Eye (tissue), 1 donor: Measurements from ENCODE around the gene CCNJL.
"Not testable (repeated sequence)": the region's sequence is repeated elsewhere in the genome, so short reads cannot be mapped to it uniquely, and the experiment has no call there.

Experiments
- DNase-seq: peaks from one replicate; pipeline ENCODE4 v3.0.0-alpha.2; 2015

Gene CCNJL

DNA sequence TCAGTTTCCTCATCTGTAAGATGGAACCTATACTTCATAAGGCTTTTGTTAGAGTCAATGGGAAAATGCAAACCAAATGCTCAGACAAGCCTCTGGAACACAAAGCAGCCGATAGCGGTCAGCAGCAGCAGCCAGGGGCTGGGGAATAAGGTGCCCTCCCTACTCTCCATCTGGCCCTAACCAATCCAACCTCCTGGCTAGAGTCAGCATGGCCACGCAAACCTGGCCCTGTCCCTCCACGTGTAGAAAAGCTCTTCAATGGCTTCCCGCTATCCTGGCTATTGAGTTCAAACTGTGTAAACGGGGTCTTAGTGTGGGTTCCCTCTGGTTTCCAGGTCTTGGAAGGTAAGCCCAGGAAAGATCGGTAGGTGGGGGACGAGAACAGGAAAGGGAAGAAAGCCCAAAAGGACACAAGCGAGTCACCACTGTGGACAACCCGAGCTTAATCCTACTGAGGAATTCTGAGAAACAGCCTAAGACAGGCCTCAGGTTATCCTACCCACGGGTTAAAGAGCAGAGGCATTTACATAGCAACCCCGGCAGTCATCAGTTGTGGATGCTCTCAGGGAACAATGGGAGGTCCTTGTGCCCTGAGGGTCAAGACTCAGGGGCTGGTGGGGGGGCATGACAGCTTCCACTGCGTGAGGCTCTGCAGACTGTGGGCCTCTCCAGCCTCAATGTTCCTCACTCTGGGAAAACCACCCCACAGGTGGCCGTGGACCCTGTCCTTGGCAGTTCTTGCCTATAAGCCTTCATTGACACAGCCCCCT lies 52.2 kb downstream of the CCNJL start:
- peak; percentile 45 for DNase-seq

DNA sequence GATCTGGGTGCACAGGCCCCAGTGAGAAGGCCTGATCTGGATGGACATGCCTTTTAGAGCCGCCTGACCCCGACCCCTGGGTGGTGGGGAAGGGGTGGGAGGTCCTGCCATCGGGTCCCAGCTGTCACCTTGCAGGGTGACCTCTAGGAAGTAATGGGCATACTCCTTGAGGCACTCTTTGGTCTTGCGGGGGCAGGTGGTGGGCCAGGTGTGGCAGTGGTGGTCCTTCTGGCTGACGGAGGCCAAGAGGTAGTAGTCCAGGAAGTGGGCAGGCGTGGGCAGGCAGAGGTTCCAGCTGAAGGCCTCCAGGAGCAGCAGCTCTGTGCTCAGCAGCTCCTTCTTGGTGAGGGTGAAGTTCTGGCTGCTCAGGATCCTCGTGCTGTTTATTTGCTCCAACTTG lies 53.0 kb downstream of the CCNJL start:
- DNase-seq = no peak

DNA sequence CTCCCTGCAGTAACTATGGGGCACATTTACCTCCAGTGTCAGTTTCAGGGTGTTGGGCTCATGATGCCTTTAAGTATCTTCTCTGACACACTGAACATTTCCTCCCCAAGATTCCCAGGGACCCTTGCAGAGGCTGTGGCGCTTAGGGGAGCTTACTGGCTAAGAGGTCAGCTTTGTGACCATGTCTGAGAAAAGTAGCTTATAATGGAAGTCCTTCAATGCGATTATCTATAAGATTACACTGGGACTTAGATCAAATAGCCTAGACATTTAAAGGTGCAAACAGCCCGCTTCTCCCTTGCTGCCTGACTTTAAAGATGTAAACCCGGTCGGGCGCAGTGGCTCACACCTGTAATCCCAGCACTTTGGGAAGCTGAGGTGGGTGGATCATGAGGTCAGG lies 57.7 kb downstream of the CCNJL start:
- no peak for DNase-seq

DNA sequence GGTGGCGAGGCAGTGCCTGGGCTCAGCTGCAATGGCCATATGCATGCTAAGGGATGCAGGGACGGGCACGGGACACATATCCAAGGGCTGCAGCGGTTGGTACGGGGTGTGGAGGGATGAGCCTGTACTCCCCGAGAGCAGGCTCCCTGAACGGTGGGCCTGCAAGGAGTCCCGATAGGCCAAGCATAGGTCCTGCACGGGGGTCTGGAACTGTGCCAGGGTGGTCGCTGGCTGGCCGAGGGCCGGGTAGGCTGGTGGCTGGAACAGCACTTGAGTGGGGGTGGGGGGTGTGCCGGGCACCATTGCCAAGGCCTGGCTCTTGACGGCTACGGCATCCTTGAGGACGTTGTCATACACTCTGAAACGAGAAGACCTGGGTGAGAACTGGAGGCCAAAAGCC lies 58.9 kb downstream of the CCNJL start:
- no peak for DNase-seq

DNA sequence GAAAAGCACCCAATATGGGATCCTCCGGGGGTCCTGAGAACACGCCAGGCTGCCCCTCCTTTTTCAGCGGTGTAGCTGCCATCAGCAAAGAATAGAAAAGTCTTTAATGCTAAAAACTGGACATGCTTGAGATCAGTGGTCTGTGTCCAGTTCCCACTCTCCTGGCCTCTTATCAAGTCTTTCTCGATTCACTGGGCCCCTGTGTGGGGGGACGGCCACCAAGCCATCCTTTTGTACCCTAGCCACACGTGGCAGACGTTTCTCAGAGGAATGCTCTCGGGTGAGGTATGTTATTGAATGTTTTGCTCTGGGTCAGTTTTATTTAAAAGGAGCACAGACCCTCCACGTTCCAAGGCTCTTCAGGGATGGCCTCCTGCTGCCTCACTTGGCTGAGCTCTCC lies 59.4 kb downstream of the CCNJL start:
- DNase-seq = no peak

DNA sequence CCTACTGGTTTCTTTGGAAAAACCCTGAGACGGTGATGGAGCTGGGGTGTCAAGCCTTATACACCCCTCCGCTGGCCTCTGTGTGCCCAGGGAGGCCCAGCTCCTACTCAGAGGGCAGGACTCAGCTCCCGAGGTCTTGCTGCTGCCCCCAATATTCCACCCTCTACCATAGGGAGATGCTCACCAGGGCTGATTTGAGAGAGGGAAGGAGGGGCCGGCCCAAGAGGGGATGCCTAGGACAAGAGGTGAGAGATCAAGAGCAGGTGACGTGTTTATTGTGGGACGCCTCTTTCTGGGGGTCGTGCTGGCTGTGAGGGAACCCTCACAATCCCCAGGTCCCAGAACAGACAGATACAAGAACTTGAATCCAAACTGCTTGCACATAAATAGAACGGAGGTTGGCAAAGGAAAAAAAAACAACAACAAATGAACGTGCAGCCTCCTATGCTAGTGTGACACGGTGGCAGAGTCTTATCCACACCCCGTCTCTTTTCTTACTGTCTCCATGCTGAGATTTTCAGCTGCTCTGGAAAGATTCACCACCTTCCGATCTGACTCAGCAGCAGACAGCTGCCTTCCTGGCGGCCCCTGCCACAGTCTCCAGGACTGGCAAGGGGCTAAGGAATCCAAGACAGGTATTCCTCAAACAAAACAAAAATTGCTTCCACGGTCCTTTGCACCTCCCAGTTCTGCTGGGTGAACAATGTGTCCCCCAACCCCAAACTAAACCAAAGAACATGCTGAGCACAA lies 60.8 kb downstream of the CCNJL start:
- no peak for DNase-seq

DNA sequence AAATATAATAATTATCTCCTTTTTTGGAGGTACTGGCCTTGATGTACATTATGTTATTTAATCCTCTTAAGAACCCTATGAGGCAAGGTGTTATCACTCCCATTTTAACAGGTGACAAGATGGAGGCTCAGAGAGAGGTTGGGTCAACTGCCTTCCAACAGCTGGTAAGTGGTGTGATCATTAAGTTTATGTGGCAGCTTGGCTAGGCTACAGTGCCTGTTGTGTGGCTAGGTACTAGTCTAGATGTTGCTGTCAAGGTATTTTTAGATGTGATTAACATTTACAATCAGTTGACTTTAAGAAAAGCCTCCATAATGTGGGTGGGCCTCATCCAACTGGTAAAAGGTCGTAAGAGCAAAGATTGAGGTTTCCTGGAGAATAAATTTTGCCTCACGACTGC lies 61.5 kb downstream of the CCNJL start:
- no peak for DNase-seq

DNA sequence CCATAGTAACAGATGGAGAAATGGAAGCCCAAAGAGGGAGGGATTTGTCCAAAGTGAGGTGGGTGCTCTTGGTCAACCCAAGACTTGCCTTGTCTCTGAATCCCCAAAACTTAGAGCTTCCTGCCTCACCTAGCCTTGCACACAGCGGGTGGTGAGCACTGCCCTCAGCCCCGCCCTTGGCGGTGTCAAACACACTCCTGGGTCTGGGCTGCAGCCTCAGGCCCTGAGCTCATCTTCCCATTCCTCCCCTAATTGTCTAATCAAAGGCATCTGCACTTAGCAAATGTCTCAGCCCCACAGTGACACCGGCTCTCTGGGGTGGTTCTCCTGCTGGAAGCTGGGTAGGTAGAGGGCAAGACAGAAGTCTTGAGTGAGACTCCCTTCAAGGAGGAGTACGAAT lies 62.1 kb downstream of the CCNJL start:
- DNase-seq = no peak

DNA sequence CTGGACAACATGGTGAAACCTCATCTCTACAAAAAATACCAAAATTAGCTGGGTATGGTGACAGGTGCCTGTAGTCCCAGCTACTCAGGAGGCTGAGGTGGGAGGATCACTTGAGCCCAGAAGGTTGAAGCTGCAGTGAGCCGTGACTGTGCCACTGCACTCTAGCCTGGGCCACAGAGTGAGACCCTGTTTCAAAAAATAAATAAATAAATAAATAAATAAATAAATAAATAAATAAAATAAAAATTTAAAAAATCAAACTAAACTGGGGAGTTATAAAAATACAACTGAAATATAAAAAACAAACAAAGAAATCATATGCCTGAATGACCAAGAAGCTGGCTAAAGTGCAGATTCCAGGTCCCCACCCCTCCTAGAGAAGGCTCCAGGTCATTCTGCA lies 62.8 kb downstream of the CCNJL start:
- not testable (repeated sequence) for DNase-seq

DNA sequence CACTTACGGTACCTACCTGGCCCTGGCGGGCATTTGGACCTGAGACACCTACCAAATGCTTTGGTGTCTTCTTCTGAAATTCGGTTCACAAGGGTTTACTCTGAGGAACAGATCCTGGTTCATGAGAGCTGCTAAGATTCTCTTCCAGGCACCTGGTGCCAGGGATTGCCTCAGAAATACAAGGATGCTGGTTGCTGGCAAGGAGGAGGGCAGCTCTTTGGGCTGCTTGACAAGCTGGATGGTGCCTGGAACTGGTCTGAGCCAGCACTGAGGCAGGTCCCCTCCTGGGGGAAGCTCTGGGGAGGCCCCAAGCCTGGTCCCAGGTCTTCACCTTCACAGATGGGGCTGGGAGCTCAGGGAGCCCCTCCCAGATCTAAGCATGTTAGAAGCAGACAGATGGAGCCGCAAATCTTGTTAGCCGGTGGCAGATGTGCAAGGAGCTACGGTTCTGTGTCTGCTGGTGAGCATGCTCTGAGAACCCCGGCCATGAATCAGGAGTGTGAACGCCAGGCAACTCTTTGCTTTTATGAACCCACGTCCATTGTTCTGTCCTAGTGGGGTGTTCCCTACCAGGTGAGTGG lies 66.8 kb downstream of the CCNJL start:
- DNase-seq = peak; percentile 45

DNA sequence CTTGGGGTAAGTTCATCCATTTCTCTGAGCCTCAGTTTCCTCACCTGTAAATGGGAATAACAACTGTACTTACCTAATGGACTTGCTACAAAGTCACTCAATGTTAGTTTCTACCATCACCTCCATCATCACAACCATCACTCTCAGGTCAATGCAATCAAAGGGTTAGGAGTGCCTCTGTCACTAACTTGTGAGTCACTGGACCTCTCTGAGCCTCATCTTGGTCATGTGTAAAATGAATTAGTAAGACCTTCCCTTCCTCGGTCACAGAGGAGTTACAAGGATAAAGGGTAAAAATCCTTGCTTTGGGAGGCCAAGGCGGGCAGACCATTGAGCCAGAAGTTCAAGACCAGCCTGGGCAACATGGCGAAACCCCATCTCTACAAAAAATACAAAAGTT lies 70.2 kb downstream of the CCNJL start:
- no peak for DNase-seq

DNA sequence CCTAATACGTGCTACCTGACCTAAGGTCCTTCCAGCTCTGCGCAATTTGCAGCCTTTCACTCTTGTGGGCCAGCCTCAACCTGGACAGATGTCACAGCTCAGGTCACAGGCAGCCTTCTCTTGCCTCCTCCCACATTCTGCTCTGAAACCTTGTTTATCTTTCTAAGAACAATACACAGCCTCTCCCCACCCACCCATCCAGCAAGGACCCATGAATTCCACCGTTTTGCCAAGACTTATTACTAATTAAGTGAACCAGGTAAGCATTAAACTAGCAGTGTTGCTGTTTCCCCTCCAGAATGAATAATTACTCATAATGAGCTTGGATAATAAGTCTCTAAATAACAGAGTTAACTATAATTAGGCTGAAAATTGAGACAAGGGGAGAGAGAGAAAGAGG lies 72.0 kb downstream of the CCNJL start:
- no peak for DNase-seq

DNA sequence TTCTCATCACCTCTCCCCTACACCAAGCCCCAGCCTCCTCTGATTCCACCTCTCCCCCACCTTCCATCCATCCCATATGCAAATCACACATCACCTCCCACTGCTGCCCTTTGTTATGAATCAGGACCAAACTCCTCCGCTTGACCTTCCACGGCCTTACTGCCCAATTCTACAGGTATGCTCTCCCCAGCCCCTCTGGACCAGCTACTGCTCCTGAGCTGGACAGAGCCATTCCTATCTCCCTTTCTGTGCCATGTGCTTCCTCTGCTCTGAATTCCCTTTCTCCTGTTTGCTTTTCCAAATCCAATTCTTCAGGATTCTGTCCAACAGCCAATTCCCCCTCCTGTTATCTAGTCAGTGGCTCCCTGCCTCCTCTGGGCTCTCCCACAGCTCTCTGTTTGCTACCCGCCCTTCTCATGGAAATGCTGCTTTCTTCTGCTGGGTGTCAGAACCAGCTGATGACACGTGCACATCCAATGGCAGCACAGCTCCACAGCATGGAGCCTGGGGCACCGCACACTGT lies 74.7 kb downstream of the CCNJL start:
- DNase-seq = no peak

DNA sequence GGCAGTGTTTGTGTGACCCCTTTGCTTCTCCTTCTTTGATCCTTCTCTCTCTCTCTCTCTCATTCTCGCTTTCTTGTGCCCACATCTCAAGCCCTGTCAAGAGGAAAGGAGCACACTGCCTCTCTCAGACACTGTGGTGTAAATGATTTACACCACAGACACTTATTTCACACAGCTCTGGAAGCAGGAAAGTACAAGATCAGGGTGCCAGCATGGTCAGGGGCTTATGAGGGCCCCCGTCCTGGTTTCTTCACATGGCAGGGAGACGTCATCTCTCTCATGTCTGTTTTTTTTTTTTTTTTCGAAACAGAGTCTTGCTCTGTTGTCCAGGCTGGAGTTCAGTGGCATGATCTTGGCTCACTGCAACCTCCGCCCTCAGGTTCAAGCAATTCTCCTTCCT lies 76.6 kb downstream of the CCNJL start:
- no peak for DNase-seq

DNA sequence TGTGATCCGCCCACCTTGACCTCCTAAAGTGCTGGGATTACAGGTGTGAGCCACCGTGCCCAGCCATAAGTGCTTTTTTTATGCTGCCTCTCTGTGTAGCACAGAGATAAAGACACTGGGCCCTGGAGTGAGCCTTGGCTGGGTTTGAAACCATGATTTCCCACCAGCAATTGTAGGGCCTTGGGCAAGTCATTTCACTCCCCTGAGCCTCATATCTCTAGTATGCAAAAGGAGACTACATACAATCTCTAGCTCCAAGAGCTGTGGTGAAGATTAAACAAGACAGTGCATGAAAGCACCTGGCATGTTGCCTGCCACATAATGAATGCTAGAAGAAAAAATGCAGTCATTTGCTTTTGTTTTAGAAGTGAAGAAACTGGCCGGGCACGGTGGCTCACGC lies 79.1 kb downstream of the CCNJL start:
- no peak for DNase-seq

DNA sequence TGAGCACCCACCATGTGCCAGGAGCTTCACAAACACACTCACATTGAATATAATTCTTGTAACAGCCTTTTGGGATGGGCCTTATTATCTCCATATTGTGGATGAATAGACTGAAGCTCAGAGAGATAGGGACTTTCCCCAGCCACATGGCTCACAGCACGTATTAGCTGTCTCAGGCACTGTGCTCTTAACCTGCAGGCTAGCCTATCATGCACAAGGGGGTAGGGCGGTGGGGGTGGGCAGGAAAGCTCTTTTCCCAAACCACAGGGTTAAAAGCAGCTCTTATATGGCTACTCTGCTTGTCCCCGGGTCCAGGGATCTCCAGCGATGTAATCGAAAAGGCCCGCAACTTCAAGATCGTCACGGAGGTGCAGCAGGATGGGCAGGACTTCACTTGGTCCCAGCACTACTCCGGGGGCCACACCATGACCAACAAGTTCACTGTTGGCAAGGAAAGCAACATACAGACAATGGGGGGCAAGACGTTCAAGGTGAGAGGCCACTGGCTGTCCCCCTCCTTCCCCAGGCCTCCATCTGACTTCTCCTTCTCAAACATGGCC lies 80.5 kb downstream of the CCNJL start:
- no peak for DNase-seq

DNA sequence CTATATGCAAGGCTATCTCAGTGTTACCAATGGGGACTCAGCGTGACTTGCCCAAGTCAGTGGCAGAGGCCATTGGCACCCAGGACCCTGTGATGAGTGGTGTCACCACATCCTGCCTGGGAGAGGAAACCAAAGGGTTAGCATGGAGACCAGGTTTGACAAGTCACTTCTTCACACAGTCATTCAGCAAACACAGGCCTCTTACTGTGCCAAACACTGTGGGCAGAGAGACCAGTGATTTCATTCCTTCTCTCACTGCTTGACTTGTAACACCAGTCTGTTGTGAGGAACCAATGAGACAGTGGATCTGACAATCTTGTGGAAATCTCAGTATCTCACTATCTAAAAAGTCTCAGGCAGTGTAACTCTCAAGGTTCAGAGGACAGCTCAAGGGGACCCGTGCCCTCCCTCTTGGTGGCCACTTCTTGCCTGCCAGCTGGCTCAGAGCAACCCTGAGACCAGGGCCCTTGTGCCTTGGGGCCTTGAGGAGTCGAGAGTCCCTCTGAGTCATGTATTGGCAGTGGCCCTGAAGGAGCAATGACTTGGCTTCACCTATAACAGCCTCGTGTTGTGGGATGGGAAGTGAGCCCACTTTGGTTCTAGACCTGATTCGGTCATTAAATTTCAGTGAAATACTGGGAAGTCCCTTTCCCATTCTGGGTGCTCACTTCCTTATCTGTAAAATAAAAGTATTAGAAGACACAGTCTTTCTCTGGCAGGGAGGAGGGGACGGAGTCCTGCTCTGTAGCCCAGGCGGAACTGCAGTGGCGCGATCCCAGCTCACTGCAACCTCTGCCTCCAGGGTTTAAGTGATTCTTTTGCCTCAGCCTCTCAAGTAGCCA lies 81.5 kb downstream of the CCNJL start:
- DNase-seq = no peak

DNA sequence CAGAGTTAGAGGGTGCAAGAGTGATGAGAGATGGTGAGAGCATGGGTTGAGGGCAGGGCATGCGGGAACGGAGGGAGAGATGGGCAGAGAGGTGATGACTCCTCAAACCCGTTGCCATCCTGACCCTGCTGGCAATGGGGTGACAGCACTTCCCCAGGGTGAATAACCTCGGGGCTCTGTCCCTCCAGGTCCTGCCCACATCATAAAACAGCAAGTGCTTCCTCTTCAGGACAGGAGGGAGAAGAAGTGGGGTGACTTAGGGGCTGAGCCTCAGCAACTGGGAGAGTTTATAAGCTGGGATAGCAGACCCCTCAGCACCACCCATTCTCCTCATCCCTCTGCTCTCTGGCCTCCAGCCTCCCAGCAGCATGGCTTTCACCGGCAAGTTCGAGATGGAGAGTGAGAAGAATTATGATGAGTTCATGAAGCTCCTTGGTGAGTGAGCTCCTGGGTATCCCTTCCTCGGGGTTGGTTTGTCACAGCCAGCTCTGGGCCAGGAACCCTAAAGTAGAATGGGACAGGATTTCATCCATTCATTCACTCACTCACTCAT lies 83.1 kb downstream of the CCNJL start, which contains the start of gene FABP6:
FABP6 (plus strand) TSS at position 317 of the 553 bp plus-strand sequence; CDS start at position 369, 52 bp downstream.
- DNase-seq = no peak

DNA sequence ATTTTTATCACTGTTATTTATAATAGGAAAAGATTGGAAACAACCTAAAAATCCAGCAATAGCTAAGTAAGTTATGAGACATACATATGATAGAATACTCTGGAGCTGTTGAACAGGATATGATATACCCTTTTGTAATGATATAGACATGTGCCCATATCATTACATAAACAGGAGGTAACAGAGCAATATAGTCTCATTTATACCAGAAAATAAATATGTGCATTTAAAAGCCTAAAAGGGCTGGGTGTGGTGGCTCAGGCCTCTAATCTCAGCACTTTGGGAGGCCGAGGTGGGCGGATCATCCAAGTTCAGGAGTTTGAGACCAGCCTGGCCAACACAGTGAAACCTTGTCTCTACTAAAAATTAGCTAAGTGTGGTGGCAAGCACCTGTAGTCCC lies 85.4 kb downstream of the CCNJL start:
- DNase-seq = no peak

DNA sequence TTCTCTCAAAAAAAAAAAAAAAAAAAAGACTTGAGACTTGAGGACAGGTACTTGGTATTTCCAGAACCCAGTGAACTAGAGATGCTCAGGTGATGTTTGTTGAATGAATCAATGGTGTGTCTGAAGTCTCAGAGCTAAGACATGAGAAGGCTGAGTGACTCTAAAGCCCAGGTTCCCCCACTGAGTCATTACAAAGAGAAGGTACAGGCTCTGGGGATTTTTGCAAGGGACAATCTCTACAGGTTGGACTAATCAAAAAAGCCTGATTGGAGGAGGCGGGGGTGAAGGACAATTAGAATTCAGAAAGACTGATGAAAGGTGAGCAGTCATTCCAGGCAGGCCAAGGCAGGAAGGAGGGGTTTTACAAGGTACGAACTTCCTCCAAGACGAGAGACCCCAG lies 91.3 kb downstream of the CCNJL start:
- DNase-seq = no peak

DNA sequence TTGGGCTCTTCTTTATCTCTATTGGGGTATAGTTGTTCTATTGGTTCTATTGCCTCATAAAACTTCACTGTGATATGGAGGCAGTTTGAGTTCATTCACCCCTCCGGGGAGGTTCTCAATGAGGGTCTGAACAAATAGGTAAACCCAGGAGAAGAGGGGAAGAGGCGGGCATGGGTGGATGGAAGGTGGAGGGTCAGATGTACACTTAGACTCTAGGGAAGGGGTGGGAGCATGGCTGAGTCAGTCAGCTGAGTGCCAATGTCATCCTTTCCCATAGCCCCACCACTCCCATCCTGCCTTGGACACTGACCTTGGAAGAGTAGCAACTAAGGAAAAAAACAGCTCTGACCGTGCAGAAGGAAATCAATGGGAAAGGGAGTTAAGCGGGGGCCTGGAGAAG lies 93.0 kb downstream of the CCNJL start:
- no peak for DNase-seq

DNA sequence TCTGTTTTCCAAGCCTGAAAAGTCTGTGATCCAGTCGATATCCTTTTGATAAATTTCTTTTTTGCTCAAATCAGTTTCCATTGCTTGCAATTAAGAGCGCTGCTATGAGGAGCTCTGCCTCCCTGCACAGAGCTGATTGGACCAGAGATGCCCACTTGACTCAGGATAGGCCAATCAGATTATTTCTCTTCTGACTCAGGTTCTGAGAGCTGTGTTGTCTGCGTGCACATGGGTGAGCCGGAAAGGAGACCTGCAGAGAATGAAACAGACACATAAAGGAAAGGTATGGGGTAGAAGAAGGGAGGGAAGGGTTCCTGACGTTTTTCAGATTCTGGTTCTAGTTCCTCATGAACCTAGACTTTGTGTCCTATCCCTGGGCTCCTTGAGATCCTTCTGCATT lies 98.8 kb downstream of the CCNJL start:
- DNase-seq = no peak
